GM10847 (cell line): Measurements from ENCODE around the gene RELCH.

Source experiments
- POLR2A ChIP-seq: IDR thresholded peaks from 2 replicates; pipeline ENCODE4 v1.6.1; 2011; ENCODE audit not compliant: insufficient read length; ENCODE audit errors: extremely low read depth

The RELCH gene

GRCh38 chr18:62336618-62337017 lies 149.6 kb downstream of the RELCH start:
- TF ChIP-seq POLR2A, result no peak

DNA sequence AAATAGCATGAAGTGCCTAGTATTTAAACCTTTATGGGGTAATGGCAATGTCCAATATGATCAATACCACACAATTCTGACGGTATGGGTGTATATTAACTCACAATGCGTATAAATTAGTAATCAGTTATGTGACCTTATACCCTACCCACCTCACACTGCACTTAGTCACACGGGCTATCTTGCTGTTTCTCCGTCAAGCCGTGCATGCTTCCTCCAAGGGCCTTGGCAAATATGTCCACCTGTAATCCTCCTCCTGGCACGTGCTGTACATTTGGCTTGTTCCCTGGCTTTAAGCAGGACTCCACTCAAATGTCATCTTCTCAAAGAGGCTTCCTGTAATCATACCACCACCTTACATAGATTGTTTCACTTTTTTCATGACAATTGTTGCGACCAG lies 150.3 kb downstream of the RELCH start:
- no peak for TF ChIP-seq POLR2A

- no peak for TF ChIP-seq POLR2A
Observed at GRCh38 chr18:62338446-62339105, 151.5 kb downstream of the RELCH start.

- no peak for TF ChIP-seq POLR2A
Observed at GRCh38 chr18:62339106-62339988, 152.3 kb downstream of the RELCH start.

- TF ChIP-seq POLR2A, result no peak
Observed at GRCh38 chr18:62340996-62341395, 153.9 kb downstream of the RELCH start.

GRCh38 chr18:62341473-62341872 lies 154.4 kb downstream of the RELCH start:
- TF ChIP-seq POLR2A, result no peak

DNA sequence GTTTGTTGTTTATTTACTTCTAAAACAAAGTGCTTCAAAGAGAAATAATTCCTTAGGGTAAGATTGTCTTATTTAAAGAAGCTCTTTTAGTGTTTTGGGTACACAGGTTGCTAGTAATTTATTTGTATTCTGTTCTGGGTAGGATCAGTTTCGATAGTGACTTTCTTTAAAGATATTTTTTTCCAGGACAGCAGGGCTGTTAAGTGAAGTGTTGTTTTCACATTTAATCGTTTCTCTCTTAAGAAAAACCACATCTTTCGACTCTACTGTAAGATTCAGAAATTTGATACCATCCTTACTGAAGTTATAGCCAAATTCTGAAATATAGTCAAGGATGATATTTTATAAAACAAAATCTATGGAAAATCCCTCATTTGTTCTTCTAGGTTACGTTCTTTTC lies 155.8 kb downstream of the RELCH start:
- TF ChIP-seq POLR2A, result no peak

GRCh38 chr18:62343316-62343715 lies 156.3 kb downstream of the RELCH start:
- TF ChIP-seq POLR2A, result no peak

GRCh38 chr18:62345909-62346308 lies 158.9 kb downstream of the RELCH start:
- no peak for TF ChIP-seq POLR2A

DNA sequence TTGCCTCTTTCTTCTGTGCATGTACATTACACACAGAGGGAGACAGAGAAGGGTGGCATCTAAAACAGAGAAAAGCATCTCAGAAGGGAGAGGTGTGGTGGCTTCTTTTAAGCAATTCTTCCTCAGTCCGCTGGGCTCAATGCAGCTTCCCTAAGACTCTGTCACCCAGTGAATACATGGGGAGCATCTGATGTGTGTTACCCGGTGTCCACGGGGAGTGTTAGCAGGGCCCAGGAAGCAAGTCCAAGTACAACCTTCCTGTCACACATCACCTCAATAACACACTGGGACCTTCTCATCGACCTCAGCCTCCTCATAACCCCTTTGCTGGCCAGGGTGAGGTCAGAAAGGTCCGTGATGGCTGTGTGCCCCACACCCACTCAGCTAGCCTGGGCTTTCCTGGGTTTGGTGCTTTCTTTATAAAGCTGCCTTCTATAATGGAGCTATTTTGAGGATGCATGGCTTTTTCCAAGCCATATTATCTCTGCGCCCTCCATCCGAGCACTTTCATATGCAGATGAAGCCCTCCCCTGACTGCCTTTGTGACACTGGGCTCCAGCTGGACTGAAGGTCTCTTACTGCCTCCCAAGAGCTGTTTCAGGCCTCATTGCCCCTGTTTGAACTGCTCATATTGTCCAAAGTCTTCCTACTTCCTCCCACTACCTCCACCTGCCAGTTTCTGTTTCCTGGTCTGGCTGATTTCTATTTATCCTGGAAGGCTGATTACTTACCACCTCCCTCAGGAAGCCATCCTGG lies 159.5 kb downstream of the RELCH start:
- no peak for TF ChIP-seq POLR2A

- TF ChIP-seq POLR2A, result no peak
Observed at GRCh38 chr18:62347089-62347506, 160.0 kb downstream of the RELCH start.

DNA sequence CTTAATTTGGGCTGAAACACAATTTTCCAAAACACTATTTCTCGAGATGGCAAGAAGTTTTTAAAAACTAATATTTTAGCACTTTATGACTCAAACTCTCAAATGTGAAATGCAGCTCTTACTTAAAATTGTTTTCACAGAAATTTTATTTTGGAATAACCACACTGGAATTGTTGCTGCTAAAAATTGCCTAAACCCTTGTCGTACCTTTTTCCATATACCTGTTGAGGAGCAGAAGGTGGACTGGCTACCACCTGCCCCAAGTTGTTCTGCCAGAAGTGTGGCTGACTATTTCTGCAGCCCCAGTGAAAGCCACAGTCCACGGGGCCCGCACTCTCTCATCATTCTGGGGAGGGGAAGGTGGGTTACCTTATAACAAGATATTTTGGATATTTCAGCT lies 161.4 kb downstream of the RELCH start:
- no peak for TF ChIP-seq POLR2A

DNA sequence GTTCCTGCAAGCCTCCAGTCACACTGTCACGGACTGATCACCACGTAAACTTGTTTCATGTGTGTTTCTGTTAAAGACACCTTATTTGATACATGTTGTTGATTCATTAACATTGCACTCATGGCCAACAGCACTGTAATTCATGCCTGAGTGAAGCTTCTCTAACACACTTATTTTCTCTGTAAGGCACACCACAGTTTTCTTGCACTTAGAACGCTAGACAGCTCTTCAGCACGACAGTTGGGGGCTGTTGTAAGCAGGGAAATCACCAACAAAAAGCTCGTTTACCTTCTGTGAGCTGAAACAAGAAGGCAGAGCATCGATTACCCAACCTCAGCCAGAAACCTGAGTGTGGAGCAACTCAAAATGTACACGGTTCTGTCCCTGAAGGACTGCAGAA lies 166.1 kb downstream of the RELCH start:
- TF ChIP-seq POLR2A, result no peak

GRCh38 chr18:62354151-62354550 lies 167.1 kb downstream of the RELCH start:
- no peak for TF ChIP-seq POLR2A

GRCh38 chr18:62357079-62357719 lies 170.1 kb downstream of the RELCH start:
- TF ChIP-seq POLR2A, result no peak
